ENCODE data around the gene MCTP1.

DNA sequence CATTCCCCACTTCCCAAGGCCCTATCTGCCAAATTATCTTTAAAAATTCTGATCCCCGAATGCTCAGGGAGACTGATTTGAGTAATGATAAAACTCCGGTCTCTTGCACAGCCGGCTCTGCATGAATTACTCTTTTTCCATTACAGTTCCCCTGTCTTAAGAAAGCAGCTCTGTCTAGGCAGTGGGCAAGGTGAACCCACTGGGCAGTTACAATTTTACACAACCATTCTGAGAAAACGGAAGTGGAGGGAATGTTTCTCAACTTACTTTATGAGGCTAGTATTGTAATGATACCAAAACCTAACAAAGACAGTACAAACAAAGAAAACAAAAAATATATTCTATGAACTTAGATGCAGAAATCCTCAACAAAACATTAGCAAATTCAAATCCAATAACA lies 100.0 kb downstream of the MCTP1 start:
- TF ChIP-seq, protein P1, sequence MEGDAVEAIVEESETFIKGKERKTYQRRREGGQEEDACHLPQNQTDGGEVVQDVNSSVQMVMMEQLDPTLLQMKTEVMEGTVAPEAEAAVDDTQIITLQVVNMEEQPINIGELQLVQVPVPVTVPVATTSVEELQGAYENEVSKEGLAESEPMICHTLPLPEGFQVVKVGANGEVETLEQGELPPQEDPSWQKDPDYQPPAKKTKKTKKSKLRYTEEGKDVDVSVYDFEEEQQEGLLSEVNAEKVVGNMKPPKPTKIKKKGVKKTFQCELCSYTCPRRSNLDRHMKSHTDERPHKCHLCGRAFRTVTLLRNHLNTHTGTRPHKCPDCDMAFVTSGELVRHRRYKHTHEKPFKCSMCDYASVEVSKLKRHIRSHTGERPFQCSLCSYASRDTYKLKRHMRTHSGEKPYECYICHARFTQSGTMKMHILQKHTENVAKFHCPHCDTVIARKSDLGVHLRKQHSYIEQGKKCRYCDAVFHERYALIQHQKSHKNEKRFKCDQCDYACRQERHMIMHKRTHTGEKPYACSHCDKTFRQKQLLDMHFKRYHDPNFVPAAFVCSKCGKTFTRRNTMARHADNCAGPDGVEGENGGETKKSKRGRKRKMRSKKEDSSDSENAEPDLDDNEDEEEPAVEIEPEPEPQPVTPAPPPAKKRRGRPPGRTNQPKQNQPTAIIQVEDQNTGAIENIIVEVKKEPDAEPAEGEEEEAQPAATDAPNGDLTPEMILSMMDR (IDR thresholded peaks at IDR 0.05) = no peak
- TF ChIP-seq ZFX (IDR thresholded peaks at IDR 0.05; ENCODE audit: borderline replicate concordance) = no peak
